HepG2 (cell line): ENCODE measurements around the gene ATAD3C. TPM values are rescaled to one million over a fixed set of nuclear protein-coding genes. Genes with fewer than 3 reads are reported as not detected.
A peak's percentile ranks its signal among the peaks of the same experiment; 100 is the strongest.

Experiments
- ATAC-seq: fragments of 200-7000 bp; cut with Tn5 transposase; 3 replicates; pipeline ENCODE4 v1.9.1; 2020; ENCODE audit warnings: mild to moderate bottlenecking, moderate library complexity
- BruUV-seq: library from RNA; stranded (reverse); fragments of 400-500 nt; replicated peaks from 2 replicates; lab custom pipeline; 2021; lab: Mats Ljungman, UMichigan
- CTCF ChIA-PET: fragments of 300-600 bp; formaldehyde crosslinking; extraction: SDS; loops from one replicate; lab custom pipeline; 2021; ENCODE audit warnings: low total read pairs, inconsistent platforms, low intra/inter-chr PET ratio; lab: Yijun Ruan, JAX
- POLR2A ChIA-PET: fragments of 350-600 bp; sonication (Branson Sonifier 250); formaldehyde crosslinking; loops from one replicate; lab custom pipeline; 2020; ENCODE audit warnings: antibody characterized with exemption, inconsistent platforms; lab: Yijun Ruan, JAX
- DNase-seq: peaks from one replicate; pipeline ENCODE4 v3.0.0-alpha.2; 2015; ENCODE audit warnings: low spot score
- FAIRE-seq: peaks from 3 replicates; lab custom pipeline; 2011; peaks lifted over from hg19 to GRCh38; lab: Jason Lieb, UNC
- H2AFZ ChIP-seq: one replicate; pipeline ENCODE4 v1.6.1; 2011; ENCODE audit warnings: low read length, inconsistent platforms
- H3K27ac ChIP-seq: fragments of 300-600 bp; 3 replicates; pipeline ENCODE4 v1.8.0; 2011; ENCODE audit warnings: mixed run types, mild to moderate bottlenecking, mixed read lengths, low read length, inconsistent platforms; ENCODE audit not compliant: insufficient read depth; ENCODE audit errors: extremely low read length
- H3K27me3 ChIP-seq, 2 experiments: fragments of 200-600 bp in 1 of 2; 2 replicates in 1 of 2; 3 replicates in 1 of 2; pipeline versions ENCODE4 v1.6.0 to v1.8.0; 2011; ENCODE audit warnings: low read length in 2 of 2, mild to moderate bottlenecking in 2 of 2, moderate library complexity in 2 of 2, inconsistent platforms in 1 of 2; ENCODE audit not compliant: insufficient read depth in 2 of 2, control insufficient read depth in 1 of 2
- H3K36me3 ChIP-seq, 2 experiments: fragments of 200-600 bp in 1 of 2; replicated peaks in 1 of 2; 2 replicates in 1 of 2; 3 replicates in 1 of 2; pipeline versions ENCODE4 v1.5.1 to v1.8.0; 2011; ENCODE audit warnings: low read length in 2 of 2, inconsistent platforms in 1 of 2; ENCODE audit not compliant: insufficient read depth in 2 of 2, control insufficient read depth in 1 of 2
- H3K4me1 ChIP-seq: 2 replicates; pipeline ENCODE4 v1.5.1; 2012; ENCODE audit warnings: low read length, inconsistent platforms; ENCODE audit not compliant: insufficient read depth
- H3K4me2 ChIP-seq: 2 replicates; pipeline ENCODE4 v1.6.0; 2011; ENCODE audit warnings: low read depth, low read length, inconsistent platforms
- H3K4me3 ChIP-seq, 3 experiments: fragments of 200-600 bp in 1 of 3; sonication (generic), shearing (Covaris generic) in 1 of 3; replicated peaks in 1 of 3; 2 replicates each; pipeline ENCODE4 v1.5.1; 2011 to 2016; ENCODE audit warnings: low read length in 3 of 3, inconsistent platforms in 2 of 3, low read depth in 2 of 3, mild to moderate bottlenecking in 2 of 3, control low read depth in 1 of 3, mixed read lengths in 1 of 3; ENCODE audit not compliant: insufficient read depth in 1 of 3
- H3K79me2 ChIP-seq: one replicate; pipeline ENCODE4 v1.6.1; 2011; ENCODE audit warnings: low read length, inconsistent platforms; ENCODE audit not compliant: insufficient read depth
- H3K9ac ChIP-seq: 2 replicates; pipeline ENCODE4 v1.6.0; 2011; ENCODE audit warnings: mild to moderate bottlenecking, low read depth, low read length, inconsistent platforms; ENCODE audit not compliant: insufficient read depth
- H3K9me3 ChIP-seq: 2 replicates; pipeline ENCODE4 v1.5.1; 2012; ENCODE audit warnings: mild to moderate bottlenecking, low read length
- H4K20me1 ChIP-seq: 2 replicates; pipeline ENCODE4 v1.6.0; 2011; ENCODE audit warnings: inconsistent platforms, mild to moderate bottlenecking, low read length, moderate library complexity; ENCODE audit not compliant: insufficient read depth
- BCL3 ChIP-seq: sonication (generic); formaldehyde crosslinking; IDR thresholded peaks from 2 replicates; pipeline ENCODE4 v1.5.1; 2020; ENCODE audit warnings: mild to moderate bottlenecking, missing genetic modification reagents, moderate library complexity
- CTCF ChIP-seq: sonication (generic); formaldehyde crosslinking; IDR thresholded peaks from 2 replicates; pipeline ENCODE4 v1.5.0; 2020; ENCODE audit warnings: mild to moderate bottlenecking, missing genetic modification reagents, moderate library complexity
- E2F1 ChIP-seq: sonication (generic); formaldehyde crosslinking; IDR thresholded peaks from 2 replicates; pipeline ENCODE4 v1.5.0; 2020; ENCODE audit warnings: missing genetic modification reagents
- ELF3 ChIP-seq: IDR thresholded peaks from 2 replicates; pipeline ENCODE4 v1.6.1; 2016; ENCODE audit warnings: missing genetic modification reagents, missing compliant biosample characterization
- IKZF4 ChIP-seq: sonication (generic); formaldehyde crosslinking; IDR thresholded peaks from 2 replicates; pipeline ENCODE4 v1.5.1; 2020; ENCODE audit warnings: borderline replicate concordance, mild to moderate bottlenecking, low read depth, missing genetic modification reagents; ENCODE audit errors: not compliant biosample characterization
- KLF9 ChIP-seq: IDR thresholded peaks from 2 replicates; pipeline ENCODE4 v1.6.1; 2016; ENCODE audit warnings: low read depth
- ZBTB2 ChIP-seq: sonication (generic); formaldehyde crosslinking; IDR thresholded peaks from 2 replicates; pipeline ENCODE4 v1.8.0; 2022; ENCODE audit warnings: low read depth, missing genetic modification reagents
- ZFP1 ChIP-seq: IDR thresholded peaks from 2 replicates; pipeline ENCODE4 v1.6.1; 2016
- ZFP91 ChIP-seq: sonication (generic); formaldehyde crosslinking; IDR thresholded peaks from 2 replicates; pipeline ENCODE4 v1.9.0; 2022; ENCODE audit warnings: missing genetic modification reagents, mild to moderate bottlenecking, borderline replicate concordance
- ZNF274 ChIP-seq: sonication (generic); formaldehyde crosslinking; IDR thresholded peaks from 2 replicates; pipeline ENCODE4 v1.5.1; 2020; ENCODE audit warnings: mild to moderate bottlenecking, missing genetic modification reagents
- ZNF331 ChIP-seq: sonication (generic); formaldehyde crosslinking; IDR thresholded peaks from 2 replicates; pipeline ENCODE4 v1.4.0; 2020; ENCODE audit warnings: missing genetic modification reagents
- ZNF547 ChIP-seq: sonication (generic); formaldehyde crosslinking; IDR thresholded peaks from 2 replicates; pipeline ENCODE4 v1.5.1; 2020; ENCODE audit warnings: mild to moderate bottlenecking, missing genetic modification reagents
- ZNF572 ChIP-seq: sonication (generic); formaldehyde crosslinking; IDR thresholded peaks from 2 replicates; pipeline ENCODE4 v1.5.1; 2020; ENCODE audit warnings: mild to moderate bottlenecking, missing genetic modification reagents
- ZNF644 ChIP-seq: IDR thresholded peaks from 2 replicates; pipeline ENCODE4 v1.6.1; 2016; ENCODE audit warnings: low read depth
- WGBS: methylation state at CpG from one replicate; pipeline ENCODE4 v1.1.6; 2017; ENCODE audit warnings: low lambda C conversion rate; 5-methylcytosine and 5-hydroxymethylcytosine counted together
- in situ Hi-C: cut with HindIII; loops from 2 replicates; pipeline ENCODE4 v1.10.0; 2017; ENCODE audit warnings: low pct_unique_long_range_greater_than_20kb; ENCODE audit not compliant: extremely low pct_ligation_motif_present
- intact Hi-C: fragments of 100-400 bp; cut with micrococcal nuclease; formaldehyde crosslinking; loops from one replicate; pipeline ENCODE4 v1.10.0; 2022; ENCODE audit not compliant: unreplicated experiment
- polyA plus RNA-seq, 8 experiments: library from polyadenylated mRNA; depleted of rRNA in 3 of 8; stranded (reverse) in 7 of 8; unstranded in 1 of 8; fragments of >200 nt; fragmentation: Illumina TruSeq in 4 of 8; extraction: Trizol in 4 of 8; gene quantifications; 2 replicates each; pipeline versions ENCODE4 v1.2.1 to v1.2.3, GENCODE V29; 2011 to 2016; ENCODE audit warnings: low read depth in 4 of 8, missing spikeins in 1 of 8, mixed read lengths in 1 of 8; ENCODE audit not compliant: insufficient read depth in 1 of 8
- total RNA-seq, 5 experiments: library from RNA; depleted of rRNA; stranded (reverse); fragments of >200 nt; fragmentation: Illumina TruSeq; extraction: Trizol; gene quantifications; 2 replicates each; pipeline ENCODE4 v1.2.3, GENCODE V29; 2016; ENCODE audit warnings: low read depth in 1 of 5

The ATAD3C gene
- total and polyA plus RNA-seq, 2 of the 13 experiments (the other 11 are each of a cell fraction or from before 2014, with no cell fraction given): 2.4 to 3.2 TPM

- TF ChIP-seq ELF3 (CRISPR knock-in tag) (no peak), ZNF572 (CRISPR knock-in tag) (no peak)
Measured at GRCh38 chr1:1429671-1430073, 19.8 kb upstream of the ATAD3C start (continued).

- peak overlapping the region; percentile 72 to 88 (median 79) for H3K4me3 ChIP-seq
- 3% methylated on average over 9 of the region's 35 CpGs for WGBS
- peaks cover 9% of the 10 kb centered on the region for H3K79me2 ChIP-seq
- CTCF ChIA-PET: interaction anchor here (1.4 kb wide), 1 partner anchor 11 kb away, joined by 10 read pairs; no protein-coding TSS in a partner anchor
- peak overlapping the region; percentile 89 for H3K4me2 ChIP-seq
- H3K9me3 ChIP-seq: no peaks in the 10 kb centered on the region
- POLR2A ChIA-PET: interaction anchor here (0.8 to 11.0 kb wide), 13 partner anchors 8 to 125 kb away, joined by 3 to 355 read pairs (median 15); partner anchors contain the start of genes ANKRD65, AURKAIP1, CCNL2 and MRPL20
- peak; percentile 53 for DNase-seq
- intact Hi-C loops: no loop called here
- H3K9ac ChIP-seq: peak overlapping the region; percentile 88
- H3K4me1 ChIP-seq: peaks cover 45% of the 10 kb centered on the region
- H3K36me3 ChIP-seq: no peaks in the 10 kb centered on the region
- BruUV-seq: no TSS peak
- peak overlapping the region; percentile 94 for H3K27ac ChIP-seq
- no peaks in the 10 kb centered on the region for H4K20me1 ChIP-seq
- no peaks in the 10 kb centered on the region for H3K27me3 ChIP-seq
- ATAC-seq: peak; percentile 3
- in situ Hi-C loops: no loop called here
- H2AFZ ChIP-seq: no peak overlapping the region
- peak; percentile 60 for FAIRE-seq
- TF ChIP-seq CTCF (CRISPR knock-in tag) (peak; percentile 45), ZNF331 (no peak; the same call in 1 of the 2 replicates), KLF9 (CRISPR knock-in tag) (no peak), E2F1 (CRISPR knock-in tag) (no peak), ZNF547 (CRISPR knock-in tag) (peak; percentile 28), IKZF4 (CRISPR knock-in tag) (no peak), ZNF644 (no peak), ZFP1 (CRISPR knock-in tag) (no peak), ZFP91 (peak; percentile 78; the same call in 1 of the 2 replicates), ZBTB2 (CRISPR knock-in tag) (no peak), ZNF274 (no peak), BCL3 (CRISPR knock-in tag) (no peak)
Measured at GRCh38 chr1:1430114-1430982, 19.1 kb upstream of the ATAD3C start.
